IPS-18c (cell line): ENCODE data around the gene ABLIM1.

Experiments
- H3K4me3 ChIP-seq: 2 replicates; pipeline ENCODE4 v1.7.0; 2013; ENCODE audit warnings: low read depth, mild to moderate bottlenecking, low read length, moderate library complexity; ENCODE audit not compliant: insufficient read depth
- H3K9me3 ChIP-seq: one replicate; pipeline ENCODE4 v1.6.1; 2013; ENCODE audit warnings: mild to moderate bottlenecking, low read length, moderate library complexity; ENCODE audit not compliant: control insufficient read depth, insufficient read depth

ABLIM1 gene

DNA sequence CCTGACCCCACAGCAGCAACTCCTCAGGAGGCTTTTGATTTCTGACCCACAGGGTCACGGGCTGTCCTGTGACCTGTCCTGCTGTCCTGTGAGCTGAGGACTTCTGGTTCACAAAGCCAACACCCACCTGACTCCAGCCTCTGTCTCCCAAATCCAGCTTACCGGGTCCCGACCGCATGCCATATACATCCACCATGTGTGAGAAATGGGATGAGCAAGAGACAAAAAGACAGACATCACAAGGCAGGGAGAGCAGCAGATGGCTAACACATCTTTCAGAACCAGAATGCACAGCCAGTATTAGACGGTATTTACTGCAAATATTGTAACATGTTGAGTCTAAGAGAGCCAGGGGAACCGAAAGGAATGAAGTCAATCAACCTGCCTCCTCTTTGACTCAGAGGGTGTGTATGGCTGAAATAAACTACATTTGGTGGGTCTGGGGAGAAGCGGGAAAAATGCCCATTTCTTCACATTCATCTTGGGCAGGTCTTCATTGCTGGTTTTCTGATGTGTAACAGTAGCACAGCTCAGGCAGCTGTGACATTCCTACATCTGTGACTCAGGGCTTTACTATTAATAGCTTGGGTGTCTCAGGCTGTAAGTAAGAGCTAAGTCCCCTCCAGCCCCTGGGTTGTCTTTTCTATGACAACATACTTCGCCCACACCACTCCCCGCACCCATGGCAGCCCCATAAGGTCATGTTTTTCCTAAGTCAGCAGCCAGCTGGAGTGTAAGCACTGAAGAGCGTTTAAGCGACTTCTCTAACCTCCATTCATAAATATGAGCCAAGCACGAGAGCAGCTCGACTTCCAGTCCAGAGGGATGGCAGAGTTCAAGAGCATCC, 25.0 kb downstream of the ABLIM1 start:
- Histone ChIP-seq H3K4me3 (no peak overlapping the region), H3K9me3 (no peaks in the 10 kb centered on the region)

GRCh38 chr10:114631666-114632417, 26.2 kb downstream of the ABLIM1 start:
- H3K9me3 ChIP-seq = no peaks in the 10 kb centered on the region
- peak overlapping the region; percentile 60 for H3K4me3 ChIP-seq

GRCh38 chr10:114631090-114631665, 26.9 kb downstream of the ABLIM1 start:
- H3K4me3 ChIP-seq = peak overlapping the region; percentile 60
- no peaks in the 10 kb centered on the region for H3K9me3 ChIP-seq

GRCh38 chr10:114629824-114630730, 28.0 kb downstream of the ABLIM1 start:
- Histone ChIP-seq H3K4me3 (no peak overlapping the region), H3K9me3 (no peaks in the 10 kb centered on the region)

DNA sequence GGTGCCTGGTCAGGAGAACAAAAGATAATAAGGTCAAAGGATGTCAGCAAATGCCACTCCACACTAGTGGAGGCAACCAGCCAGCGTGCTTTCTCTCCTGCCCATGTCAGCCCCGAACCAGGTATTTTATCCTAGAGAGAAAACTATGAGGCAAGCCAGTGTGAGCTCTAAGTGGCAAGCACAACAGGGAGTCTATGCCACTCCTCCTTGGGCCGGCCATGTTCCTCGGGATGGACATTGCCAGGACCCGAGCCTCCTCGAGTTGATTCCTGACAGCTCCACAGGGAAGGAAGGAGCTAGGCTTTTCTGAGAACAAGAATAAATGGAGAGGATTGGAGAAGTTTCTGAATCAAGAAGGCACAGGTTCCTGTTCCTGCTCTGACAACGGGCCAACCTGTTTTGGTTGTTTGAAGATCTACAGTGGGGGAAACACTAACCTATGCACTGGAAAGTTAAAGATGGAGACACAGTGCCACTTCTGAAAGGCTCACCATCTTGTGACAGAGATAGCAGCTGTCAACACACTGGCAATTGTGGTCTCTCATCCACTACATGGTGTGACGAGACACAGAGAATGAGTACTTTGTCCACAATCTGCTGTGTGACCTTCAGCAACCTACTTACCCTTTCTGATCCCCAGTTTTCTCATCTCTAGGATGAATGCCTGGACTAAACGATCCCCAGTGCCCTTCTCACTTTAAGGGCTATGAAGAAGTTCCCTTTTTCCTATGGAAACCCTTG, 28.8 kb downstream of the ABLIM1 start:
- Histone ChIP-seq H3K9me3 (no peaks in the 10 kb centered on the region), H3K4me3 (no peak overlapping the region)

- Histone ChIP-seq H3K4me3 (no peak overlapping the region), H3K9me3 (no peaks in the 10 kb centered on the region)
Observed at GRCh38 chr10:114628106-114628505, 30.0 kb downstream of the ABLIM1 start.

- H3K4me3 ChIP-seq = no peak overlapping the region
- H3K9me3 ChIP-seq = no peaks in the 10 kb centered on the region
Observed at GRCh38 chr10:114626841-114627240, 31.2 kb downstream of the ABLIM1 start.

DNA sequence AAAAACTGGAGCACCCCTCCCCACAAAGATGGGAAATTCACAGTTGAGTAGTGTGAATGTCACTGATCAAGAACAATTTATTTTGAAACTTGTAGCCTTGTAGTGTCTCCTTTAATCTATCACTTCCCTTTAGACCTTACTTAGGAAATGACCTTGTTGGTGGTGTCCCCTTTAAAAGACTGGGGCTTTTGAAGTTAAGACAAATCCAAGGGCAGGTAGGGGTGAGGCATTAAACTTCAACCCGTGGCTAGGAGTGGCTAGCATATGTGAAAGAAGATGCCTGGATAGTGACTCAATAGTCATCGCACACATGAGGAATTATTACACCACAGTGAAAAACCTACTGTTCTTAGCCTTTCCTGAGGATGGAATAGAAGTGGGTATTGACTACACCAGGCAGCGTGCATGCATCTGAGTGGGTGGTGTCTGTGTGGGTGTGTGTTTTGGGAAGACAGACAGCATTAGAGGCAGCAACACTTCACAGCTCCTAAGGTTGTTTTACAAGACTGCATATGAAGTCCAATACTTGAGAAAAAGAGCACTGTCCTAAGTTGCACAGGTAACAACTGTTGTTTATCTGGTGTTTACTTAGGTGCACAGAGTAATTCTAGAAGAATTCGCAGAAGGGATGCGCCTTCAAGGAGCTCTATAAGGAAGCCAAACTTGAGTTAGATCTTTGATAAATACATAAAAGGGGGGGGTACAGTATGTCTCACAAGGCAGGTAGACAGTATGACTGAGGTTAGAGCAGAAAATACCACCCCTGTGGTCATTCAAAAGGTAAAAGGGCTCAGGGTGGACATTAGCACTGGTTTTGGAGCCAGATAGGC, 32.9 kb downstream of the ABLIM1 start:
- no peak overlapping the region for H3K4me3 ChIP-seq
- H3K9me3 ChIP-seq = no peaks in the 10 kb centered on the region

DNA sequence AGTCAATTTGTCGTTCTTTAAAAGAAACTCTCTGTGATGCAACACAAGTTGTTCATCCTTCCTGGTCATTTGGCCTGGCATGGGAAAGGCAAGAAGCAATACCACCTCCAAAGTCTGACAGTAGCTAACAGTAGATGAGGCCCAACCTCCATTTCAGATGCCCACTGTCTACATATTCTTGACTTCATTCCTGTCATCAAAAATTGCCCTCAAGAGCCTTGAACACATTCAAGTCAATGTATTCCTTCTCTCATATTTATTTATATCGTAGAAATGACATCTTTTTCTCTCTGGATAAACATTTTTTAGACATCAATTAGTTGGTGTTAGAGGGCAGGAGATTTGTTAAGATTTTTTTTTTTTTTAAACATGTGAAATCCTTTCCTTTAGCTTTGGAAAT, 33.7 kb downstream of the ABLIM1 start:
- no peak overlapping the region for H3K4me3 ChIP-seq
- no peaks in the 10 kb centered on the region for H3K9me3 ChIP-seq

DNA sequence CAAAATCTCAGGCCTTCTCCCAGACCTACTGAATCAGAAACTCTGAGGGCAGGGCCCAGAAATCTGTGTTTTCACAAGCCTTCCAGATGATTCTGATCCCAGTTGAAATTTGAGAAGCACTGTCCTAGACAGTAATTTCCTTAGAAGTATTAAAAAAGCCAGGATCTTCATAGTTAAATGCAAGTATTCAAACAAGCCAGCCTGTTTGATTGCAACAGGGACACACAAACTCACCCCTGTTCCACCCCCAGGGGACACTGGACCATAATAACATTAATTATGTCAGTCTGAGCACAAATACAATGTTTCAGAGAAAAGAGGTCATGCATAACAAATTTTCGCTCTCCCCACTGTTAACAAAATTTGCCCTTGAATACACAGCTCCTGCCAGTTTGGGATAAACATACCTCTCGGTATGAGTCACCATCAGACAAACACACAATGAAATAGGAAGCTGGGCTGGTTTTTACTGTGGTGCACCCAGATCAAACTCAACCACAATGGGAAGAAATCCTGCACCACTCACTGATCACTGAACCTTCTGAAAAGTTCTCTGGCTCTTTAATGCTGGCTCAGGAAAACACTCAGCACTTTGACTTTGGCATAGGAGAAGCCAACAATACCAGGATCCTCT, 34.3 kb downstream of the ABLIM1 start:
- Histone ChIP-seq H3K9me3 (no peaks in the 10 kb centered on the region), H3K4me3 (no peak overlapping the region)

- no peak overlapping the region for H3K4me3 ChIP-seq
- H3K9me3 ChIP-seq = no peaks in the 10 kb centered on the region
Observed at GRCh38 chr10:114623155-114623554, 34.9 kb downstream of the ABLIM1 start.

DNA sequence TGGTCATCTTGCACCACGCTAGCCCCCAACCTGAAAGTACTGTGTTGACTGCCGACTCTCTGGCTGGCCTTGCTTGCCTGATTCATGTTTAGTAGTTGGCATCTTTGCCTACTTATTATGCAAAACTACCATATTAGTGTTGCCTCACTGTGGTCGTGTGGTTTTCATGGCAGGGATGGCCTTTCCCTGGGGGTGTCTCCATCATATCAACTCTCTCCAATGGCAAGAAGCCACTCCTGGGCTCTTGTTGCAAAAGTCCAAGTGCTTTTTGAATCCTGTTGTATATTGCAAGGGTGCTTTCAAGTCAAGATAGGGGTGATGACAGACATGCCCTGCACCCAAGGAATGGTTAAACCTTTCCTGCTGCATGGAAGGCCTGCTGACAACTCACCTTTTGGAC, 39.4 kb downstream of the ABLIM1 start:
- H3K9me3 ChIP-seq = no peaks in the 10 kb centered on the region
- no peak overlapping the region for H3K4me3 ChIP-seq

GRCh38 chr10:114616516-114616915, 41.6 kb downstream of the ABLIM1 start:
- no peaks in the 10 kb centered on the region for H3K9me3 ChIP-seq
- H3K4me3 ChIP-seq = no peak overlapping the region

DNA sequence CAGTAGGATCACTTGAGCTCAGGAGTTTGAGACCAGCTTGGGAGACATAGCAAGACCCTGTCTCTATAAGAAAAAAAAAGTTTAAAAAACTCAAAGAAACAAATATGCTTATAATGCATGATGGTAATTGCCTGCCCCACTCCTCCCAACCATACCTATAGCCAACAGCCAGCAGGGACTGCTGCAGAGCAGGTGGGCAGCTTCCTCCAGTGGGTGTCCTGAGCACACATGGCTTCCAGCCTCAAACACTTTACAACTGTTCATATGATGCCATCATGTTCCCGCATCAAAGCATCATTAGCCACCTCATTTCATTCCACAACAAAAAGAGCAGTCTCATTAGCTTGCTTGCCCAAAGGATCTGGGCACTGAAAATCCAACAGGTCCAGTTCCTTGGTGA, 42.0 kb downstream of the ABLIM1 start:
- Histone ChIP-seq H3K4me3 (no peak overlapping the region), H3K9me3 (no peaks in the 10 kb centered on the region)

- Histone ChIP-seq H3K9me3 (no peaks in the 10 kb centered on the region), H3K4me3 (no peak overlapping the region)
Observed at GRCh38 chr10:114615600-114616007, 42.5 kb downstream of the ABLIM1 start.
